ENCODE measurements around the gene PTPN18. TPM values are rescaled to one million over a fixed set of nuclear protein-coding genes. Genes with fewer than 3 reads are reported as not detected.

Gene PTPN18
- total RNA-seq, 4 donors from 2014 or later, result 34.6 to 53.8 (median 39.1) TPM

GRCh38 chr2:130372833-130373807, 17.3 kb downstream of the PTPN18 start:
- H3K4me1 ChIP-seq, result peaks cover 0 to 38% (median 17%) of the 10 kb centered on the region in 3 donors
- TF ChIP-seq POLR2A (IDR thresholded peaks at IDR 0.05) (no peak), EP300 (IDR thresholded peaks at IDR 0.05) (no peak), CTCF (IDR thresholded peaks at IDR 0.05) (no peak)
- no peaks in the 10 kb centered on the region for H3K27me3 ChIP-seq
- no peaks in the 10 kb centered on the region for H3K9me3 ChIP-seq
- WGBS, 2 donors (ENCODE audit: low coverage in 1 of 2), result 62 to 100% methylated on average over 1 to 3 of the region's 24 CpGs
- H3K36me3 ChIP-seq, result peaks cover 0 to 28% of the 10 kb centered on the region in 2 donors
- H3K27ac ChIP-seq, result peak overlapping the region; percentile 70 to 94 (median 88)
- peak overlapping the region; percentile 67 to 97 for H3K4me3 ChIP-seq
- no peak for ATAC-seq

- TF ChIP-seq EP300 (IDR thresholded peaks at IDR 0.05), result no peak
- no peak for TF ChIP-seq CTCF (IDR thresholded peaks at IDR 0.05)
- TF ChIP-seq POLR2AphosphoS5 (IDR thresholded peaks at IDR 0.05), result no peak
- TF ChIP-seq POLR2A (IDR thresholded peaks at IDR 0.05), result no peak
- H3K27ac ChIP-seq, result peak overlapping the region in 1 of 4 donors; percentile 89
- H3K27me3 ChIP-seq, result no peaks in the 10 kb centered on the region
- WGBS, 2 donors (ENCODE audit: low coverage in 1 of 2), result 100% methylated on average over 2 of the region's 3 CpGs; no CpG with 5 or more reads in 1 of the 2 donors
- peaks cover 0 to 38% (median 17%) of the 10 kb centered on the region in 3 donors for H3K4me1 ChIP-seq
- peak overlapping the region in 1 of 2 donors; percentile 97 for H3K4me3 ChIP-seq
- H3K9me3 ChIP-seq, result no peaks in the 10 kb centered on the region
- peaks cover 0 to 28% of the 10 kb centered on the region in 2 donors for H3K36me3 ChIP-seq
- no peak for ATAC-seq
These were observed 18.0 kb downstream of the PTPN18 start for GRCh38 chr2:130373808-130374365.

GRCh38 chr2:130374587-130375290, 18.9 kb downstream of the PTPN18 start:
- no peak overlapping the region for H3K27ac ChIP-seq
- no peak for ATAC-seq
- WGBS, 2 donors (ENCODE audit: low coverage in 1 of 2), result 85 to 88% methylated on average over 8 to 9 of the region's 9 CpGs
- H3K4me3 ChIP-seq, result no peak overlapping the region
- H3K27me3 ChIP-seq, result no peaks in the 10 kb centered on the region
- H3K36me3 ChIP-seq, result peaks cover 0 to 28% of the 10 kb centered on the region in 2 donors
- TF ChIP-seq CTCF (IDR thresholded peaks at IDR 0.05), result no peak
- no peak for TF ChIP-seq POLR2A (IDR thresholded peaks at IDR 0.05)
- TF ChIP-seq EP300 (IDR thresholded peaks at IDR 0.05), result no peak
- TF ChIP-seq POLR2AphosphoS5 (IDR thresholded peaks at IDR 0.05), result no peak
- H3K9me3 ChIP-seq, result no peaks in the 10 kb centered on the region
- peaks cover 0 to 38% (median 17%) of the 10 kb centered on the region in 3 donors for H3K4me1 ChIP-seq

- H3K4me3 ChIP-seq, result no peak overlapping the region
- peaks cover 0 to 27% of the 10 kb centered on the region in 2 donors for H3K36me3 ChIP-seq
- ATAC-seq, result no peak
- WGBS, 2 donors (ENCODE audit: low coverage in 1 of 2), result 91 to 94% methylated on average over 12 to 19 of the region's 19 CpGs
- H3K27ac ChIP-seq, result no peak overlapping the region
- H3K4me1 ChIP-seq, result peaks cover 0 to 36% (median 17%) of the 10 kb centered on the region in 3 donors
- H3K27me3 ChIP-seq, result no peaks in the 10 kb centered on the region
- no peak for TF ChIP-seq EP300 (IDR thresholded peaks at IDR 0.05)
- TF ChIP-seq POLR2A (IDR thresholded peaks at IDR 0.05), result no peak
- no peak for TF ChIP-seq POLR2AphosphoS5 (IDR thresholded peaks at IDR 0.05)
- TF ChIP-seq CTCF (IDR thresholded peaks at IDR 0.05), result no peak
- no peaks in the 10 kb centered on the region for H3K9me3 ChIP-seq
These were observed 19.7 kb downstream of the PTPN18 start for GRCh38 chr2:130375291-130376266.
